A673 (cell line): ENCODE data around the gene ANKRD13A.

Experiments used
- EZH2 ChIP-seq: fragments of 200-600 bp; sonication (generic); IDR thresholded peaks from 2 replicates; pipeline ENCODE4 v1.6.1; 2017; ENCODE audit warnings: borderline replicate concordance, low read depth, mild to moderate bottlenecking, mixed read lengths, antibody characterized with exemption, low read length; ENCODE audit not compliant: poor library complexity, severe bottlenecking
- TF ChIP-seq, protein P1 (sequence below): fragments of 300-800, 200-600 bp; sonication (generic); conservative IDR thresholded peaks from 2 replicates; pipeline ENCODE4 v1.5.1; 2017; ENCODE audit warnings: low read depth, mild to moderate bottlenecking, antibody characterized with exemption, low read length, moderate library complexity, mixed read lengths

DNA sequence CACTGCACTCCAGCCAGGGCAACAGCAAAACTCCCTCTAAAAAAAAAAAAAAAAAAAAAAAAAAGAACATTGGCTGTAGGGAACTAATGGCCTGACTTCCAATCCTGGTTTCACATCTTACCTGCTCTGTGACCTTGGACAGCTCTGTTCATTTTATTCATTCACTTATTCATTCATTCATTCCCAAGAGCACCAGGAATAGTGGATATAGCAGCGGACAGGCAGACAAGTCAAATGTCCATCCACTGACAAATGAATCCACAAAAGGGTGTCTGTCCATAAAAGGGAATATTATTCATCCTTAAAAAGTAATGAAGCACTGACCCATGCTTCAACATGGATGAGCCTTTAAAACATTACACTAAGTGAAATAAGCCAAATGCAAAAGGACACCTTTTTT lies 76.7 kb downstream of the ANKRD13A start:
- TF ChIP-seq, protein P1, sequence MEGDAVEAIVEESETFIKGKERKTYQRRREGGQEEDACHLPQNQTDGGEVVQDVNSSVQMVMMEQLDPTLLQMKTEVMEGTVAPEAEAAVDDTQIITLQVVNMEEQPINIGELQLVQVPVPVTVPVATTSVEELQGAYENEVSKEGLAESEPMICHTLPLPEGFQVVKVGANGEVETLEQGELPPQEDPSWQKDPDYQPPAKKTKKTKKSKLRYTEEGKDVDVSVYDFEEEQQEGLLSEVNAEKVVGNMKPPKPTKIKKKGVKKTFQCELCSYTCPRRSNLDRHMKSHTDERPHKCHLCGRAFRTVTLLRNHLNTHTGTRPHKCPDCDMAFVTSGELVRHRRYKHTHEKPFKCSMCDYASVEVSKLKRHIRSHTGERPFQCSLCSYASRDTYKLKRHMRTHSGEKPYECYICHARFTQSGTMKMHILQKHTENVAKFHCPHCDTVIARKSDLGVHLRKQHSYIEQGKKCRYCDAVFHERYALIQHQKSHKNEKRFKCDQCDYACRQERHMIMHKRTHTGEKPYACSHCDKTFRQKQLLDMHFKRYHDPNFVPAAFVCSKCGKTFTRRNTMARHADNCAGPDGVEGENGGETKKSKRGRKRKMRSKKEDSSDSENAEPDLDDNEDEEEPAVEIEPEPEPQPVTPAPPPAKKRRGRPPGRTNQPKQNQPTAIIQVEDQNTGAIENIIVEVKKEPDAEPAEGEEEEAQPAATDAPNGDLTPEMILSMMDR: no peak
- TF ChIP-seq EZH2: no peak
